NCI-H524 (cell line): Measurements from ENCODE around the gene ACE.

ENCODE experiments used
- DNase-seq, 2 experiments: peaks; one replicate each; lab custom pipeline; 2025; lab: John Stamatoyannopoulos, UW

The ACE gene

GRCh38 chr17:63516910-63517824 is 40.3 kb downstream of the ACE start:
- no peak for DNase-seq

- DNase-seq = no peak
Measured at GRCh38 chr17:63517825-63518534, 41.1 kb downstream of the ACE start.

GRCh38 chr17:63519116-63519881 is 42.4 kb downstream of the ACE start:
- DNase-seq = no peak

- peak; percentile 53 to 61 for DNase-seq
Measured at GRCh38 chr17:63519972-63520882, 43.4 kb downstream of the ACE start.

- peak in 1 of 2 experiments; percentile 36 for DNase-seq
Measured at GRCh38 chr17:63523253-63523855, 46.5 kb downstream of the ACE start, which contains the start of gene KCNH6. KCNH6 (plus strand) TSS chr17:63523358; CDS start chr17:63523414, 56 bp downstream.

- DNase-seq = no peak
Measured at GRCh38 chr17:63524051-63524450, 47.2 kb downstream of the ACE start.

GRCh38 chr17:63525190-63525946 is 48.5 kb downstream of the ACE start:
- DNase-seq = peak in 1 of 2 experiments; percentile 40

DNA sequence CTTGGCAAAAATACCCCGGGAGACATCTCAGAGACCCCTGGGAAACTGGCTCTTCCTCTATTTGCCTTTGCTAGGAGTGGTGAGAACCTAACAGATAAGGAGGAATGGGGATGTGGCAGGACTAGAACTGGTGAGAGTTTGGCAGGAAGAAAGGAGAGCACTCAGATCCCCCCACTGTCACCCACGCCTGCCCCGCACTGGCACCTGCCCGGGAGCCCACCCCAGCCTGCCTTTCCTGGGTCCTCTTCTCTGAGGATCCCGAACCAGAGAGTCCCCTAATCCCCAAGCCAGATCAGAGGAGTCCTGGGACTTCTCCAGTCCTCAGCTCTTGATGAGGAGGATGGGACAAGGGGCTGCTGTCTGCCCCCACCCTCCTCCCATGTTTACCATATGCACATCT is 50.0 kb downstream of the ACE start:
- DNase-seq = peak in 1 of 2 experiments; percentile 21

GRCh38 chr17:63528183-63528582 is 51.3 kb downstream of the ACE start:
- peak; percentile 13 to 86 for DNase-seq

DNA sequence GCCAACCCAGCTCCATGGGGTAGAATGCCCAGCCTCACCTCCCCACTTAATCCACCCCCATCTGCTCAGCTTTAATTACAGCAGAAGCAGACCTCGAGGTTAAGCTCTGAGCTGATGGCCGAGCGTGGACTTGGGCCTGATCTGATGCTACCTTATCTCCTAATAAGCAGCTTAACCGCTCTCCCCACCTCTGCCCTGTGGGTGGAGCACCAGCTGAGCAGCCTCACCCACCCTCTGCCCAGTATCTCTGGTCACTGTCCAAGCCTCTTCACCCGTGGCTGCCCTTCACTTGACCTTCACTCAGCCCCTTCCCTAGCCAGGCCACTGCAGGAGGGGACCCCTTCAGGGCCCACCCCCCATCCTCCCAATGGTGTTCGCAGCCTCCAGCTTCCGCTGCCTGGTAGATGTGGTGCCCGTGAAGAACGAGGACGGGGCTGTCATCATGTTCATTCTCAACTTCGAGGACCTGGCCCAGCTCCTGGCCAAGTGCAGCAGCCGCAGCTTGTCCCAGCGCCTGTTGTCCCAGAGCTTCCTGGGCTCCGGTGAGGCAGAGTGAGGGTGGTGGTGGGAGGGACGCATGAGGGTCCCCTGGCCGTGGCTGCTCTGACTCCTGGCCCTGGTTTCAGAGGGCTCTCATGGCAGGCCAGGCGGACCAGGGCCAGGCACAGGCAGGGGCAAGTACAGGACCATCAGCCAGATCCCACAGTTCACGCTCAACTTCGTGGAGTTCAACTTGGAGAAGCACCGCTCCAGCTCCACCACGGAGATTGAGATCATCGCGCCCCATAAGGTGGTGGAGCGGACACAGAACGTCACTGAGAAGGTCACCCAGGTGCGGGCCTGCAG is 53.1 kb downstream of the ACE start:
- DNase-seq = peak; percentile 86 to 92

GRCh38 chr17:63530557-63531021 is 53.7 kb downstream of the ACE start:
- no peak for DNase-seq

GRCh38 chr17:63531022-63531965 is 54.4 kb downstream of the ACE start:
- DNase-seq = no peak

DNA sequence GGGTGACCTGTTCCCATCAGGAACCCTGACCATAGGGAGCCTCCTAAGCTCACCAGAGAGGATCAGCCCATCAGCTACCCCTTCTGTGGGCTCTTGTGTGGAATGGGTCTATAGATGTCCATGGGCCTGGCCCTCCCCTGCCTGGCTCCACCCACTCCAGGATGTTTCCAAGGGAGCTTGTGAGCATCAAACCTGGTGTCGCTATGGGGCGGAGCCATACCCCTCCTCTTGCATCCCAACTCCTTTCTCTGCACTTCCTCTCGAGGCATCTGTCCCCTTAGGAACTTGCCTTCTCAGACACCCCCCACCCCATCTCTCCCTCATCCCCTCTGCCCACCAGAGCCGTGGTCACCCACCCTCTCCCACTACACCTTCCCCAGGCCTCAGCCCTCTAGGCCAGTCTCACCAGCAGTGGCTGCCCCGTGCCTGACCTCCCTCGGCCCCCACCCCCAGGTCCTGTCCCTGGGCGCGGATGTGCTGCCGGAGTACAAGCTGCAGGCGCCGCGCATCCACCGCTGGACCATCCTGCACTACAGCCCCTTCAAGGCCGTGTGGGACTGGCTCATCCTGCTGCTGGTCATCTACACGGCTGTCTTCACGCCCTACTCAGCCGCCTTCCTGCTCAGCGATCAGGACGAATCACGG is 56.7 kb downstream of the ACE start:
- no peak for DNase-seq

DNA sequence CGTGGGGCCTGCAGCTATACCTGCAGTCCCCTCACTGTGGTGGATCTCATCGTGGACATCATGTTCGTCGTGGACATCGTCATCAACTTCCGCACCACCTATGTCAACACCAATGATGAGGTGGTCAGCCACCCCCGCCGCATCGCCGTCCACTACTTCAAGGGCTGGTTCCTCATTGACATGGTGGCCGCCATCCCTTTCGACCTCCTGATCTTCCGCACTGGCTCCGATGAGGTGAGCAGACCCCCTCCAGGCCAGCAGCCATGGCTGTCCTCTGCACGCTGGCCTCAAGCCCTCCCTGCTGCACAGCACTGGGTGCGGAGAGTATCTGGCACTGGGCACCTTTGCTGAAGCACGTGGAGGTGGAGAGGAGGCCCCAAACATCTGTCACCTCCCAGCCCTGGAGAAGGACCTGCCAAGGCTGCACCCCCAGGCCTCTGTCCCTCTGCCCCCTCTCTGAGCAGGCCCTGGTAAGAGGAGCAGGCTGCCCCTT is 57.3 kb downstream of the ACE start:
- DNase-seq = no peak

DNA sequence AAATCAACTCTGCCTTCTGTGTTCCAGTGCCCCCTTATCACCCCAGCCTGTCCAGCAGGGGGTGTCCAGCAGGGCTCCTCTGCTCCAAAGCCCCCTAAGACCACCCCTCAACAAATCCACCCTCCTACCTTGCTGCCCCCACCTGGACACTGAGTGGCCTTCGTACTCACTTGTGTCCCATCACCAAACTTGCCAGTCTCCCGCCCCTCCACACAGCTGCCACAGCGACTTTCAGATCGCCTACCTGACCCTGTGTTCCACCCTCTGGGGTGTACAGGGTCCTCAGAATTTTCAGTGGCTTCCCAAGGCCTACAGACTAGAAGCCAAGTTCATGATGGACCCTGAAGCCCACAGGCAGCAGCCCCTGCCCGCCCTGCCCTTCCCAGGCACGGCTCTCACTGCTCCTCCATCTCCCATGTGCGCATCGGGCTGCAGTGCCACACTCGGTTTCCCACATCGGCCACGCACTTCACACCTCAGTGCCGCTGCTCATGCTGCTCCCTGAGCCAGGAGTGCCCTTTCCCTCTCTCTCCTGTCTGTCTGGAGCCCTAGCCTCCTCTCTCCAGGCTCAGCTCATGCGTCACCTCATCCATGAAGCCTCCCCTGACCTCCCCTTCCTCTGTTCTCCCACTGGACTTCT is 58.1 kb downstream of the ACE start:
- no peak for DNase-seq

GRCh38 chr17:63535640-63536039 is 58.8 kb downstream of the ACE start:
- no peak for DNase-seq

- no peak for DNase-seq
Measured at GRCh38 chr17:63537001-63537400, 60.1 kb downstream of the ACE start.
